H9 (cell line): Measurements from ENCODE around the gene BCKDHA. TPM values are rescaled to one million over a fixed set of nuclear protein-coding genes. Genes with fewer than 3 reads are reported as not detected.

Experiments
- DNase-seq: peaks from one replicate; pipeline ENCODE4 v3.0.0-alpha.2; 2017
- H2AFZ ChIP-seq: one replicate; pipeline ENCODE4 v1.6.1; 2013; ENCODE audit warnings: mild to moderate bottlenecking, low read length, control low read depth, moderate library complexity
- H2AK5ac ChIP-seq: 2 replicates; pipeline ENCODE4 v1.6.1; 2013; ENCODE audit warnings: low read length, control low read depth, mixed read lengths; ENCODE audit not compliant: insufficient read length
- H2BK120ac ChIP-seq: one replicate; pipeline ENCODE4 v1.6.1; 2013; ENCODE audit warnings: low read depth, mild to moderate bottlenecking, low read length, control low read depth, inconsistent platforms; ENCODE audit not compliant: poor library complexity, severe bottlenecking
- H2BK12ac ChIP-seq: 2 replicates; pipeline ENCODE4 v1.6.1; 2013; ENCODE audit warnings: low read length, control low read depth, mixed read lengths, low read depth; ENCODE audit not compliant: insufficient read length
- H2BK15ac ChIP-seq: 2 replicates; pipeline ENCODE4 v1.6.1; 2013; ENCODE audit warnings: low read depth, low read length, control low read depth
- H2BK20ac ChIP-seq: one replicate; pipeline ENCODE4 v1.6.1; 2013; ENCODE audit warnings: low read depth, mild to moderate bottlenecking, low read length, control low read depth, inconsistent platforms; ENCODE audit not compliant: poor library complexity, severe bottlenecking
- H2BK5ac ChIP-seq: 2 replicates; pipeline ENCODE4 v1.6.1; 2013; ENCODE audit warnings: low read length, control low read depth, mixed read lengths; ENCODE audit not compliant: insufficient read length
- H3K14ac ChIP-seq: 2 replicates; pipeline ENCODE4 v1.6.1; 2013; ENCODE audit warnings: low read length, control low read depth; ENCODE audit not compliant: insufficient read depth
- H3K18ac ChIP-seq: 2 replicates; pipeline ENCODE4 v1.6.1; 2013; ENCODE audit warnings: low read depth, mild to moderate bottlenecking, mixed read lengths, low read length, control low read depth; ENCODE audit not compliant: insufficient read length
- H3K23ac ChIP-seq: 2 replicates; pipeline ENCODE4 v1.6.1; 2013; ENCODE audit warnings: low read length, control low read depth, mixed read lengths, low read depth; ENCODE audit not compliant: insufficient read length
- H3K23me2 ChIP-seq: 2 replicates; pipeline ENCODE4 v1.6.1; 2013; ENCODE audit warnings: low read depth, mild to moderate bottlenecking, mixed read lengths, low read length, control low read depth; ENCODE audit not compliant: insufficient read length, poor library complexity, severe bottlenecking
- H3K27ac ChIP-seq: 2 replicates; pipeline ENCODE4 v1.5.1; 2013; ENCODE audit warnings: low read length, control low read depth, mixed read lengths, low read depth; ENCODE audit not compliant: insufficient read length
- H3K27me3 ChIP-seq: 2 replicates; pipeline ENCODE4 v1.6.1; 2013; ENCODE audit warnings: low read length, control low read depth, inconsistent platforms; ENCODE audit not compliant: insufficient read depth
- H3K4ac ChIP-seq: 2 replicates; pipeline ENCODE4 v1.6.1; 2013; ENCODE audit warnings: low read depth, mild to moderate bottlenecking, control low read depth, inconsistent platforms, low read length, moderate library complexity
- H3K4me1 ChIP-seq: 2 replicates; pipeline ENCODE4 v1.6.1; 2013; ENCODE audit warnings: low read length, control low read depth, inconsistent platforms; ENCODE audit not compliant: insufficient read depth
- H3K4me2 ChIP-seq: 2 replicates; pipeline ENCODE4 v1.6.1; 2013; ENCODE audit warnings: low read length, control low read depth, mixed read lengths; ENCODE audit not compliant: insufficient read length, insufficient read depth
- H3K56ac ChIP-seq: 2 replicates; pipeline ENCODE4 v1.6.1; 2013; ENCODE audit warnings: low read depth, mild to moderate bottlenecking, mixed read lengths, low read length, control low read depth; ENCODE audit not compliant: insufficient read length
- H3K79me1 ChIP-seq: 2 replicates; pipeline ENCODE4 v1.6.1; 2013; ENCODE audit warnings: low read depth, mild to moderate bottlenecking, moderate library complexity, low read length, control low read depth, inconsistent platforms; ENCODE audit not compliant: insufficient read depth, poor library complexity, severe bottlenecking
- H3K79me2 ChIP-seq: 2 replicates; pipeline ENCODE4 v1.6.1; 2013; ENCODE audit warnings: low read length, control low read depth, inconsistent platforms; ENCODE audit not compliant: insufficient read depth
- H3K9ac ChIP-seq: 2 replicates; pipeline ENCODE4 v1.6.1; 2013; ENCODE audit warnings: low read length, control low read depth, mixed read lengths; ENCODE audit not compliant: insufficient read length; ENCODE audit errors: extremely low read depth
- H3K9me3 ChIP-seq: one replicate; pipeline ENCODE4 v1.6.1; 2013; ENCODE audit warnings: low read depth, low read length, inconsistent platforms; ENCODE audit not compliant: control insufficient read depth
- H3T11ph ChIP-seq: one replicate; pipeline ENCODE4 v1.6.1; 2013; ENCODE audit warnings: mild to moderate bottlenecking, low read length, control low read depth, inconsistent platforms
- H4K20me1 ChIP-seq: one replicate; pipeline ENCODE4 v1.6.1; 2013; ENCODE audit not compliant: control insufficient read depth, insufficient read length, insufficient read depth
- H4K5ac ChIP-seq: 2 replicates; pipeline ENCODE4 v1.6.1; 2013; ENCODE audit warnings: low read depth, mild to moderate bottlenecking, mixed read lengths, low read length, control low read depth; ENCODE audit not compliant: insufficient read length
- H4K8ac ChIP-seq: replicated peaks from 2 replicates; pipeline ENCODE4 v1.6.1; 2013; ENCODE audit warnings: low read length, control low read depth, mixed read lengths, low read depth; ENCODE audit not compliant: insufficient read length
- H4K91ac ChIP-seq: 2 replicates; pipeline ENCODE4 v1.6.1; 2013; ENCODE audit warnings: low read depth, mild to moderate bottlenecking, moderate library complexity, mixed read lengths, low read length, control low read depth; ENCODE audit not compliant: insufficient read length
- H3K27ac Mint-ChIP-seq, 3 experiments: 2 replicates in 2 of 3; 3 replicates in 1 of 3; pipeline ENCODE4 v1.8.0; 2020 to 2021; ENCODE audit warnings: mixed read lengths in 3 of 3, mild to moderate bottlenecking in 1 of 3, moderate library complexity in 1 of 3
- H3K27me3 Mint-ChIP-seq: 2 replicates; pipeline ENCODE4 v1.8.0; 2021; ENCODE audit warnings: low read depth, mild to moderate bottlenecking, moderate library complexity, mixed read lengths
- H3K36me3 Mint-ChIP-seq, 3 experiments: 2 replicates in 2 of 3; 3 replicates in 1 of 3; pipeline ENCODE4 v1.8.0; 2020 to 2021; ENCODE audit warnings: low read depth in 3 of 3, mixed read lengths in 3 of 3; ENCODE audit not compliant: insufficient read depth in 1 of 3
- H3K4me1 Mint-ChIP-seq, 2 experiments: 2 replicates each; pipeline ENCODE4 v1.8.0; 2020; ENCODE audit warnings: mixed read lengths in 2 of 2
- H3K4me3 Mint-ChIP-seq, 2 experiments: 2 replicates in 1 of 2; 3 replicates in 1 of 2; pipeline ENCODE4 v1.8.0; 2020 to 2021; ENCODE audit warnings: mild to moderate bottlenecking in 2 of 2, mixed read lengths in 2 of 2, moderate library complexity in 1 of 2
- H3K9me3 Mint-ChIP-seq, 2 experiments: 2 replicates in 1 of 2; 3 replicates in 1 of 2; pipeline ENCODE4 v1.8.0; 2020; ENCODE audit warnings: mild to moderate bottlenecking in 2 of 2, mixed read lengths in 2 of 2, moderate library complexity in 1 of 2
- WGBS: extraction: QIAGEN DNeasy Blood & Tissue Kit; methylation state at CpG from one replicate; pipeline ENCODE4 v1.1.7; 2013; ENCODE audit warnings: missing lambda C conversion rate, low lambda C conversion rate, mixed read lengths; ENCODE audit not compliant: insufficient read length; ENCODE audit errors: extremely low coverage; 5-methylcytosine and 5-hydroxymethylcytosine counted together
- total RNA-seq: library from RNA; stranded (reverse); gene quantifications from 2 replicates; pipeline ENCODE4 v1.2.1, GENCODE V29; 2021
- TF ChIP-seq, protein P1 (sequence below): fragments of 200-600 bp; sonication (generic); conservative IDR thresholded peaks from 3 replicates; pipeline ENCODE4 v1.8.0; 2021; ENCODE audit warnings: antibody characterized with exemption, mild to moderate bottlenecking

Gene BCKDHA
- total RNA-seq, 1 experiment from 2014 or later: 21.1 TPM

DNA sequence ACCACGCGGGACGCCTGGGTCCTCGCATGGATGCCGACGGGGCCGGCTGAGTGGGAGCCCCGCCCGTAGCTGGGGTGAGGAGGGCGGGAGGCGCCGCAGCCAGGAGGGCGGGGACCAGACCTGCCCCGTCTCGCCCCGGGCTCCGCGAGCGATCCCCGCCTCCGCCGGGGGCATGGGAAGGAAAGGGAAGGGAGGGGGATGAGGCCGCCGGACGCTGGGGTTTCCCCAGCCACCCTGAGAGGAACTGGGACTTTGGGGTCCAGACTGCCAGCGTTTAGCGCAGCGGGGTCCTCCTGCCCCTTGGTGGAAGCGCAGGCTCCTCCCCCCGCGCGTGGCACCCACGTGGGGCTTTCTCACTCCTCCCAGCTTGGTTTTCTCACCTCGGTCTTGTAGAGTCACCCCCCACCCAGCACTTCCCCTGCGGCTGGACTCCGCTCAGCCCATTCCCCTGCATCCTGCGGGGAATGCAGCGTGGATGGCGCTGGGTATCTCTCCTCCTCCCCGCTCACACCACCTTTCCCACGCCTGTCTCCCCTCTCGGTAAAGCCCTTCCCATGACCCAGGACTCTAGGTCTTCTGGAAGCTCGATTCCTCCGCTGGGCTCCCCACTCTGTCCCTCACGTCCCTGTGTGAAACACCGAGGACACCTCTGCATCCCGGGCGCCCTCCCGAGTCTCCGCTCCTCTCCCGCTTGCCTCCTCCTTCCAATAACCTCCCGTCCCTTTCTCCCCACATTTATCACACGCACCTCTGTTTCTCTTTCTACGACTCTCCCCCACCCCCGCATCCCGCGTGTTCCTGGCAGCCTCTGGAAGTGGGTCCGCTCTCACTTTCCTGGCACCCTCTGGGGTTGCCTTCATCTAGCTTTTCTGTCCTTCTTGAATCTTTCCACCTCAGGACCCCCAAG, 46.0 kb upstream of the BCKDHA start:
- no peaks in the 10 kb centered on the region for H3K9me3 ChIP-seq
- no peak overlapping the region for H3K23ac ChIP-seq
- H2BK5ac ChIP-seq: no peak overlapping the region
- H3K27ac ChIP-seq: no peak overlapping the region
- Mint-ChIP-seq H3K9me3 (no peaks in the 10 kb centered on the region; a peak in 1 of 5 replicates), H3K36me3 (peaks cover 0 to 24% (median 5%) of the 10 kb centered on the region in 3 experiments; a peak in 4 of 7 replicates), H3K27me3 (peaks cover 39% of the 10 kb centered on the region), H3K4me3 (peak overlapping the region; percentile 75 to 93), H3K27ac (no peak overlapping the region), H3K4me1 (peaks cover 20 to 22% of the 10 kb centered on the region in 2 experiments)
- H2AFZ ChIP-seq: no peak overlapping the region
- H2BK15ac ChIP-seq: no peak overlapping the region
- no CpG with 5 or more reads among the region's 58 CpGs for WGBS
- H3K4me1 ChIP-seq: no peaks in the 10 kb centered on the region; the same call in 1 of the 2 replicates
- no peak overlapping the region for H4K8ac ChIP-seq
- H3K14ac ChIP-seq: no peak overlapping the region
- no peak overlapping the region for H3K56ac ChIP-seq
- H3K18ac ChIP-seq: no peak overlapping the region
- H2AK5ac ChIP-seq: no peak overlapping the region
- TF ChIP-seq, protein P1, sequence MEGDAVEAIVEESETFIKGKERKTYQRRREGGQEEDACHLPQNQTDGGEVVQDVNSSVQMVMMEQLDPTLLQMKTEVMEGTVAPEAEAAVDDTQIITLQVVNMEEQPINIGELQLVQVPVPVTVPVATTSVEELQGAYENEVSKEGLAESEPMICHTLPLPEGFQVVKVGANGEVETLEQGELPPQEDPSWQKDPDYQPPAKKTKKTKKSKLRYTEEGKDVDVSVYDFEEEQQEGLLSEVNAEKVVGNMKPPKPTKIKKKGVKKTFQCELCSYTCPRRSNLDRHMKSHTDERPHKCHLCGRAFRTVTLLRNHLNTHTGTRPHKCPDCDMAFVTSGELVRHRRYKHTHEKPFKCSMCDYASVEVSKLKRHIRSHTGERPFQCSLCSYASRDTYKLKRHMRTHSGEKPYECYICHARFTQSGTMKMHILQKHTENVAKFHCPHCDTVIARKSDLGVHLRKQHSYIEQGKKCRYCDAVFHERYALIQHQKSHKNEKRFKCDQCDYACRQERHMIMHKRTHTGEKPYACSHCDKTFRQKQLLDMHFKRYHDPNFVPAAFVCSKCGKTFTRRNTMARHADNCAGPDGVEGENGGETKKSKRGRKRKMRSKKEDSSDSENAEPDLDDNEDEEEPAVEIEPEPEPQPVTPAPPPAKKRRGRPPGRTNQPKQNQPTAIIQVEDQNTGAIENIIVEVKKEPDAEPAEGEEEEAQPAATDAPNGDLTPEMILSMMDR: no peak
- no peak overlapping the region for H3T11ph ChIP-seq
- no peak overlapping the region for H2BK20ac ChIP-seq
- peaks cover 26% of the 10 kb centered on the region for H3K23me2 ChIP-seq
- no peak overlapping the region for H2BK120ac ChIP-seq
- no peaks in the 10 kb centered on the region for H3K79me2 ChIP-seq
- peak overlapping the region; percentile 63 for H3K4me2 ChIP-seq
- H4K91ac ChIP-seq: no peak overlapping the region
- no peak overlapping the region for H3K9ac ChIP-seq
- H3K4ac ChIP-seq: no peak overlapping the region
- H3K79me1 ChIP-seq: no peaks in the 10 kb centered on the region
- H3K27me3 ChIP-seq: peaks cover 10% of the 10 kb centered on the region; the same call in 1 of the 2 replicates
- no peak overlapping the region for H4K5ac ChIP-seq
- peak; percentile 44 for DNase-seq
- no peak overlapping the region for H2BK12ac ChIP-seq
- no peaks in the 10 kb centered on the region for H4K20me1 ChIP-seq
